IPS-11a (cell line): Measurements from ENCODE around the gene TMEM109.
"Not testable (repeated sequence)": the region's sequence is repeated elsewhere in the genome, so short reads cannot be mapped to it uniquely, and the experiment has no call there.

ENCODE experiments used
- H3K4me3 ChIP-seq: one replicate; pipeline ENCODE4 v1.5.1; 2013; ENCODE audit warnings: low read depth, low read length, control low read depth

TMEM109 gene

DNA sequence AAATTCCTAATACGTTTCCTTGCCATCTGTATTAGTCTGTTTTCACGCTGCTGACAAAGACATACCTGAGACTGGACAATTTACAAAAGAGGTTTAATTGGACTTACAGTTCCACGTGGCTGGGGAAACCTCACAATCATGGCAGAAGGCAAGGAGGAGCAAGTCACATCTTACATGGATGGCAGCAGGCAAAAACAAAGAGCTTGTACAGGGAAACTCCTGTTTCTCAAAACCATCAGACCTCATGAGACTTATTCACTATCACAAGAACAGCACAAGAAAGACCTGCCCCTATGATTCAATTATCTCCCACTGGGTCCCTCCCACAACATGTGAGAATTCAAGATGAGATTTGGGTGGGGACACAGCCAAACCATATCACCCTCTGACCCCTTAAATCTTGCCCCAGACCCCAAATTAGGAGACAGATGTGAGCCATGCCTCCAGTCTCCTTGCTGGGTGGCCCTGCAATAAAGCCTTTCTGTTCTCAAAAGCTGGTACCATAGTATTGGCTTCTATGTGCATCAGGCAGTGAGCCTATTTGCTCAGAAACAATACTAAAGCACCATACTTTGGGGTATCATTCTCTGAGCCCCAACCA lies 4.2 kb upstream of the TMEM109 start:
- not testable (repeated sequence) for H3K4me3 ChIP-seq

DNA sequence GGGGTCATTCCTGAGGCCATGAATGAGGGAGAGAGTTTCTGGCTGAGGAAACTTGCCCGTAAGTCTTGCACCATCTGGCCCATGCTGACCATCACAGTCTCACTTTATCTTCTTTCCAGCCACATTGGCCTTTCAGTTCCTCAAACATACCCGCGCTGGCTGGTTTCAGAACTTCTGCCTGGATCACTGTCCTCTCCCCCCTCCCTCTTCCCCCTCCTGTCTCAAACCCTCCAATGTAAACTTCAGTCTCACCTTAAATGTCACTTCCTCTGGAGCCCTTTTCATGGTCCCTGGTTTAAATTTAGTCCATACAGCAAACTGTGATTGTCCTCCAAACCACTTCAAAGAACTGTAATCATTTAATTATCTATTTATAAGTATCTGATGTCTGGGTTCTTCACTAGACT lies 3.7 kb upstream of the TMEM109 start:
- no peak overlapping the region for H3K4me3 ChIP-seq

DNA sequence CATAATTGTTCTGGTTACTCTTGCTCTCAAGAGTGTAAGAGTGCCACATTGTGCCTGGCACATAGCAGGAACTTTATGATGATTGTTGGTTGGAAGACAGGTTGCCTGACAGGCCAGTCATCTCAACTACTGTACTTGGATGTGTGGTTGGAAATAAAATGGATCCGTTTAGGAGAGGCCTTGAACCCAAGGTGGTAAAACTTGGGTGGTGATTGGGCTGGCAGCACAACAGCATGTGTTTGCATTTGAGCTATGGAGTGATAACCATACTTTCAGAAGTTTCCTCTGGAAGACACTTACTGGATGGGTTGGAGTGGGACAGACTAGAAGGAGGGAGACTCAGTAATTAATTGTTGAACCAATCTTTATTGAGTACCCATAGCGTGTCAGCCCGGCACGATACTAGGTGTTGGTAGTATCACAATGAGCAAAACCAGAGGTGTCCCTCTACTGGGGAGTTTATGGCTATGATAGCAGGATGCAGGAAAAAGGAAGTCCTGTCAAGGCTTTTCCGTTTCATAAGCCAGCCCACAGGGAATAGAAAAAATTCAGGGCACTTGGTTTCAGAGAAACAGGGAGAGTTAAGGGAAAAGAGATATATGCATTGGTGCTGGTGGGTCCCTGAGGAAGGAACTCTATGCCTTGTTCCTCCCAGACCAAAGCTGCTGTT lies 3.1 kb upstream of the TMEM109 start:
- no peak overlapping the region for H3K4me3 ChIP-seq

DNA sequence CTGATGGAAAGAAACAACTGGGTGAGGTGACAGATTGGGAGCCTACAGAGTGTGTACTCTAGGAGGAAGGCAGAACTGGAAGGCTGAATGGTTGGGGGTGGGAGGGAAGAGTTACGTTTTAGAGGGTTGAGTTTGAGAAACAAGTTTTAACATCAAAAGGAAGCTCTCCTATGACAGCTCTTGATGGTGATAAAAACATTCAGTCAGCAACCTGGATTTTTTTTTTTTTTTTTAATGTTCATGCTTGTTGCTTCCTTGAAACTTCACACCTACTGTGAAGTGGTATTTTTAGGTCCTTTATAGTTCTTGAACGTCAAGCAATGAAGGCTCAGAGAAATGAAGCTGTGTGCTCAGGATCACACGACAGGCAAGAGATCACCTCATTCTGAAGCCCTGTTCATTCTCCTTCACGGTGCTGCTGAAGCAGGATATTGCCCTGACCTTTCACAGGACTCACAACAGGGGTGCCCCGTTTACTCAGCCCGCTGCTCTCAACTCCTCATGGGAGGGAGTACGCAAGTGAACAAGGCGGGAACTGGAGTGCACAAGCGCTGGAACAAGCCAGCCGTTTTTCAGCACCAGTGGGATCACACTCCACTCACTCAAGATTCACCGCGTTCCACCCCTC lies 1.6 kb upstream of the TMEM109 start:
- no peak overlapping the region for H3K4me3 ChIP-seq

DNA sequence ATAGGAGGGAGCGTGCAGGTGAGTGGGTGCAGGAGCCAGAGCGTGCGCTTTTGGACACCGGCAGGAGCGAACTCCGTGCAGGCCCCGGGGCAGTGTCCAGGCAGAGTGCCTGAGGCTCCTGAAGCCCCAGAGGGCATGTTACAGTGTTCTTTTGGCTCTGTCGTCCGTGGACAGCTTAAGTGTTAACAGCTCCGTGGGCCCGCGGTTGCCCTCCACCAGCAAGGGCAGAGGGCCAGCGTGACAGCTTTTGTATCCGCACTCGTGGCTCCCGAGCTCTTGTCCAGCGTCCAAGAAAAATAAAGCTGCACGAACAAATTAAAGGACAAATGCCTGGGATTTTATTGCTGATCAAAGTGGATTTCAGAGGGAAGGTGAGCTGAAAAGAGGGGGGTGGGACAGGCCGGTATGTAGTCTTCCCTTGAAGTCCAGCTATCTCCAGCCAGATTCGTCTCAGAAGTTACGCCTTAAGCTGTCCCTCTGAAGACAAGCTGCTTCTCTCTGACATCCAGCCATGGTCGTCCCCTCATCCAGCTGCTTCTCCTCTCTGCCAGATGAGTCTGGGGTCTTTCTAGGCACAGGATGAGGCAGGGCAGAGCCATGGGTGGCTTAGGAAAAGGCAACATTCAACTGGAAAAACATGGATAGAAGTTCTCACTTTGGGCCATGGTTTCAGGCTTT lies 968 bp upstream of the TMEM109 start:
- no peak overlapping the region for H3K4me3 ChIP-seq

DNA sequence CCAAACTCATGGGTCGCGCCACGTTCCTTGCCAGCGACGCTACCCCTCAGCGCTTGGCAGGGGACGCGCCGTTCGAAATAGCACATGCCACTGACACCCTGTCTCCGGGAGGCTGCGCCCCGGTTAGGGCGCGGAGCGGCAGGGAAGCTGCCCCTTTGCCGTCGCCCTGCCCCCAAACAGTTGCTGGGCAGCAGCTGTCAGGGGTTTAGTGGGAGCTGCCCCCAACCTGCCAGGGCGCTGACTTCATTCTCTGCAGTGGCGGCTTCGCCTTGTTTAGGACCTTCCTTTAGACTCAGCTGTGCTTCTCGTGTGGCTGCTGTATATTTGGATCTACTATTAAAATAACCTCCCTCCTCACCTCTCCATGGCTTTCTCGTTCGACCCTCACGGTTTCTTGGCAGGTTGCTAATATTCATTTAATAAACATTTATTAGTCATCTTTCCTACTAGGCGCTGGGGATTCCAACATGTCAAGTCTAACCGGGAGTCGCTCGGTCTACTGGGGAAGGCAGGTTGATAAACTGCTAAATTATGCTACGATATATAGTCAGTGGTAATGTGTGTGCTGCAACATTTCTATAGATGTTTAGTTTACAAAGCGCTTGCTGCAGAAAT lies 782 bp downstream of the TMEM109 start:
- H3K4me3 ChIP-seq: peak overlapping the region; percentile 55

DNA sequence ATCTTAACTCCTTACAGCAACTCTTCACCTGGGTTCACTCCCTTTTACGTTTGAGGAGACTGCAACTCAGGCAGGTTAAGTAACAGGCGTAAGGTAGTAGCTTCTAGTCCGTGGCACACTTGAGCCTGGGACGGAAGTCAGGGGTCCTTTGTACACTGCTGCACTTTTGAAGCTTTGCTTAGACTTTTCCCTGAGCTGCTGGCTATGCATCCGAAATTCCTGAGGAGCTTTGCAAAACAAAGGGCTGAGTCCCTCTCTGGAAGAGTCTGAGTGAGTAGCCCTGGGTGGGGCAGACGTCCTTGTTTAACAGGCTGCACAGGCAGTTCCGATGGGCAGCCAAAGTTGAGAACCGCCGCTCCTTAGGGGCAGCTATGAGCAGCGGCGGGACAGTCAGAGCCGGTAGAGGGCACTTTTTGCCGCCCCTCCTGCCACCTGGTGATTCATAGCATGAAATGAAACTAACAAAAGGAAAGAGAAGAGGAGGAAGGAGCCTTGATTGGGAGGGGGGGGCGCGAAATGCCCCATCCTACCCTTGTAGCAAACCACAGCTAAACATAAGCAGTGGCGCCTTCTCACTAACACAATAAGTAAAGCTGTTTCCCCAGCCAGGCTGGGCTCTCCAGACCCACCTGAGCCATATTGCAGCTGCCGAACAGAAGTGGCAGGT lies 1.4 kb downstream of the TMEM109 start:
- no peak overlapping the region for H3K4me3 ChIP-seq

DNA sequence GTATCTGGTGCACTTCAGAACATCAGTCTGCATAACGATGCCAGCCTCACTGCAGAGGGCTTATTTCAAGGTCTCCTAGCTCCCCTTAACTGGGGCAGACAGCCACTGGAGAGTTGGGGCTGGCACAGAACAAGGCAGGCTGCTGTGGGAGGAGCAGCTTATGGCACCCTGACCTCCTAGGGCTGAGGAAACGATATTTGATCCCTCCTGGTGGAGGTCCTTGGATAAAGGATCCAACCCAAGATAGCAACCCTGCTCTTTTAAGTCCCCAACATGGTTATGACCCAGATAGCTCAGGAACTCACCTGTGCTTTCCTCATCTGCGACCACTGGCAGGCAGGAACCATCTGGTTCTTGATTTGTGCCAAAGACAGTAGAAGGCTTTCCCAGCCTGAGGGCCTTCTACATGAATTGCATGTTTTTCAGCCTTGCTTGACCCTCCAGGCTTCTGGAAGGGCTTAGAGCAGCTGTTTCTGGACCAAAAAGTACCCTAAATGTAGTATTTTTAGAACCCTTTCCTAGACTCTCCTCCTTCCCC lies 2.8 kb downstream of the TMEM109 start:
- H3K4me3 ChIP-seq: no peak overlapping the region

DNA sequence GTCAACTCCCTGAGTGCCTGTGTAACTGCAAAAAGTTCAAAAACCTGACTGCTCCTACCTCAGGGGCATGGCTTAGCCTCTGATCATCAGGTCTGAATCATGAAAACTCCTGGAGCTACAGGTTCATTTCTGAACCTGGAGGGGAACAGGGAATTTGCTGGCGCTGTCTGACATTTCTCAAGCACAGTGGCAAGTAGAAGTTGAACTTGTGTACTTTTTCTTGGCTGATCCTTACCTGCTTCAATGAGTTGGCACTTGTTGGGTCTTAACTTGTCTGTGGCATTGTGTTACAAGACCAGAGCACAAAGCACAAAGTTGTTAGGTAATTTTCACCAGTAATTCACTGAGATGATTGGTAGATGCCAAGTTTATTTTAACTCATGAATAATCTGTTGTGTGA lies 3.3 kb downstream of the TMEM109 start:
- H3K4me3 ChIP-seq: no peak overlapping the region

DNA sequence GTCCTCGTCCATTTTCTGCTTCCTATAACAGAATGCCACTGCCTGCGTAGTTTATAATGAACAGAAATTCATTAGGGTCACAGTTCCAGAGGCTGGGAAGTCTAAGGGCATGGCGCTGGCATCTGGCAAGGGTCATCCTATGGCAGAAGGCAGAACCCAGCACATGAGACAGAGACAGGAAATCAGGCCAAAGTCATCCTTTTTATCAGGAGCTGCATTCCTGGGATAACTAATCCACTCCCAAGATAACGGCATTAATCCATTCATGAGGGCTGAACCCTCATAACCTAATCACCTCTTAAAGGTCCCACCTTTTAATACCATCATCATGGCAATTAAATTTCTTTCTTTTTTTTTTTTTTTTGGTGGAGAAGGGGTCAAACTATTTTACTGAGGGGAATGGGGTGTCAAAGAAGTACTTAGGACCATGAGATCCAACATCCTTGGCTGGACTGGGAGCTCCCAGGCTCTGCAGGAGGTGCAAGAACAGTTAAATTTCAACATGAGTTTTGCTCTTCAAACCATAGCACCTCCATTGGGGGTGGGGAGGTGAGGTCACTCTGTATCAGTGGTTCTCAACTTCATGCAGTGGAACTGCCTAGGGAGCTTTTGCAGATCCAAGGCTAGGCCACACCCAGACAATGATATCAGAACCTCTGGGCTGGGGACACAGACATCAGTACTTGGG lies 4.4 kb downstream of the TMEM109 start:
- no peak overlapping the region for H3K4me3 ChIP-seq

DNA sequence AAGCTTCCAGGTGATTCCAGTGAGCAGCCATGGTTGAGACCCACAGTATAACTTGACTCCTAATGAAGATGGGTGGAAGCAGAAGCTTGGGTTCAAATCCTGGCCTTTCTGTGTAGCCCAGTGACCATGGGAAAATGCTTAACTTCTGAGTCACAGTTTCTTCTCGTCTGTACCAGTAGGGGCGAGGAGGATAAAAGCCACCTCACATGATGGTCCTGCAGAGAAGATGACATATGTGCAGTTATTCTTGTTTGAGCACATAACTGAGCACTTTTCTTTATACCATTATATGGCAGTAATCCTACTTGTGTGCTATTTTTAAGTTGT lies 4.9 kb downstream of the TMEM109 start:
- H3K4me3 ChIP-seq: no peak overlapping the region

DNA sequence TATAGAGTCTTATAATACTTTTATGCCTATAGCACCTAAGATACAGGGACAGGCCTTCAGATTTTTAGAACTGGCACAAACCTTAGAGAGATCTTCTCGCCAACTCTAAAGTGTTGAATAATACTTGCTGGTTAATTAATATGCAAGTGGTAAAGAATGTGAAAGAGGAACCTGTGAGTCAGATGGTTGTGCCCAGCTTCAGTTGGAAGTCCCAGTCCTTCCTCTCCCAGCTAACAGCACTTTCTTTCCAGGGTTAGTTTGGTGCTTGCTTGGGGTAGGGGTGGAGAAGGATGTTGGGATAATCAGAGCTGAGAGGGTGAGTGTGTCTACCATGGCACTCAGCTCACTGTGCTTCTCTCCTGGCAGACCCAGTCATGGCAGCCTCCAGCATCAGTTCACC lies 5.4 kb downstream of the TMEM109 start:
- H3K4me3 ChIP-seq: no peak overlapping the region

DNA sequence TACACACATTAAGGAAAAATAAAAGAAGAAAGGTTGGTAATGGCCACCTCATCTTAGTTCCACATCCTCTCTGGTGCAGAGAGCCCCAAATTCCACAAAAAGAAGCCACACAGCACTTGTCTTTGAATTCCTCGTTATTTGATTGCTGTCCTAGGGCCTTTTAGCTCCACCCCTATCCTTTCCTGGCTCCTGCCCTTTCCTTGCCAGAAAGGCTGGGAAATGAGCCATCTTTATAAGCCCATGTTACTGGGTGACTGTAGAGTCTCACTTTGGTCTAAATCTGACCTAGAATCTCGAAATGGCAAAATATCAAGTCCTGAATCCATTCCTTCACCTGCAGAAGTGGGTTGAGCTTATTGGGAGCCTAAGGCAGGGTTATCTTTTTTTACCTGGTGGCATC lies 6.0 kb downstream of the TMEM109 start:
- H3K4me3 ChIP-seq: no peak overlapping the region

DNA sequence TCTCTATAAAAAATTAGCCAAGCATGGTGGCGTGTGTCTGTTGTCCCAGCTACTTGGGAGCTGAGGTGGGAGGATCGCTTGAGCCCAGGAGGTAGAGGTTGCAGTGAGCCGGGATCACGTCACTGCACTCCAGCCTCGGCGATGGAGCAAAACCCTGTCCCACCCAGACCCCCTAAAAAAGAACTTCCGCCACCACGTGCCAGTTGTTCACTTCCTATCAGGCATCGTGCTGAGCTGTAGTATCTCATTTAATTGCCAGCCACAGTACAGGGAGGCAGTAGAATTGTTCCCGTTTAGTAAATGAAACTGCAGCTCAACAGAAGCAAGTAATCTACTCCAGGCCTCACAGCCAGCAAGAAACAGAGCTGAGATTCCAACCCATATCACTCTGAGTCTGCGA lies 7.3 kb downstream of the TMEM109 start:
- H3K4me3 ChIP-seq: no peak overlapping the region

DNA sequence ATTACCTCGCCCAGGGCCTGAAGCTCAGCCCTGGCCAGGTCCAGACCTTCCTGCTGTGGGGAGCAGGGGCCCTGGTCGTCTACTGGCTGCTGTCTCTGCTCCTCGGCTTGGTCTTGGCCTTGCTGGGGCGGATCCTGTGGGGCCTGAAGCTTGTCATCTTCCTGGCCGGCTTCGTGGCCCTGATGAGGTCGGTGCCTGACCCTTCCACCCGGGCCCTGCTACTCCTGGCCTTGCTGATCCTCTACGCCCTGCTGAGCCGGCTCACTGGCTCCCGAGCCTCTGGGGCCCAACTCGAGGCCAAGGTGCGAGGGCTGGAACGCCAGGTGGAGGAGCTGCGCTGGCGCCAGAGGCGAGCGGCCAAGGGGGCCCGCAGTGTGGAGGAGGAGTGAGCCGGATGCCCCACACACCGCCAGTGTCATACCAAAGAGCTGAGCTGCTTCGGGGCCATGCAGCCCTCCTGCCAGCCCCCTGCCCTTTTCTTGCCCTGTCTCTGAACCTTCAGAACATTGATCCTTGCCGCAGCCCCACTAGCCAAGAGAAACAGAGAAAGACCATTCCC lies 7.9 kb downstream of the TMEM109 start:
- no peak overlapping the region for H3K4me3 ChIP-seq

DNA sequence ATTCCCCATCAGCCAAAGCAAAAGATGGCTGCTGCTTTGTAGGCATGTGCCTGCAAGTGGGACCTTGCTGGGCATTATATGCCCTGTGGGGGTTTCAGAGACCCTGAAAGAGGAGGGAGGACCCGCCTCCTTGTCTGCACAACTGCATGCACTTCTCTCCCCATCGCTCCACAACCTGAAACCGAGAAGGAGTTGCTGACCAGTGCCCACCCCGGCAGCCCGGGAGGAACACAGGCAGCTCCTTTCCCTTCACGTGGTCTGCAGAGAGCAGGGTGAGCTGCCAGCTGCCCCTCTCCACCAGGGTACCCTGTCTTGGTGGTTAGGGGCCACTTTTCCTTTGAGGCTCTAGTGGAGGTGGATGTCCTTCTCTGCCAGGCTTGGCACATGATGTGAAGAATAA lies 8.9 kb downstream of the TMEM109 start:
- H3K4me3 ChIP-seq: no peak overlapping the region

DNA sequence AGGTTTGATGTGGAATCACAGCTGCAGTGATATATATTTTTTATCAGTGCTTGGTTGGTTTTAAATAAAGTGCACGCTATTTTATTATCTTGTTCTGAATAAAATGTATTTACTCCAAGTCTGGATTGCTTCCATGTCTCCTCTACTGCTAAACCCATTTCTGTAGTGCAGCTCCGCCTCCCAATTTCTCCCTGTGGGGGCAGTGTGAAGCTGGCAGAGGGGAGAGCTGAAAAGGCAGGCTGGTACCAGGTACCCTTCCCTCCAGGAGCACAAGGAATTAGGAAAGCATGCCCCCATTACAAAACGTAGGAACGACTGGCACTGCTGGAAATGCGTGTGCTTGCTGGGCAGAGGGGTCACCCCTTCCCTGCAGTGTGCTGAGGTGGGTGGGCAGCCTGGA lies 9.4 kb downstream of the TMEM109 start:
- H3K4me3 ChIP-seq: no peak overlapping the region

DNA sequence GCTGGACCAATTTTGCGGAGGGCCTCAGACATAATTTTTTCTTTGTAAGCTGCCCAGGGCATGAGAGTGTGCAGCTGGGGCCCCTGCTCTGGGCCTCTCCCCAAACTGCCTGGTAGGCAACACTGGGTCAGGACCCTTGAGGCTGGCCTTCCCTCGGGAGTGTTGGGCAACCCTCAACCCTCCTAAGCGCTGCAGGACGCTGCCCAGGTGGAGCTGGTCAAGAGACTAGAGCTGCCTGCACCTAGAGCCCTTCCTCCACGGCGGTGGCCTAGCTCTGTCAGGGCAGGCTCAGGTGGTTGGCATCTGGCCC lies 9.8 kb downstream of the TMEM109 start:
- H3K4me3 ChIP-seq: no peak overlapping the region

DNA sequence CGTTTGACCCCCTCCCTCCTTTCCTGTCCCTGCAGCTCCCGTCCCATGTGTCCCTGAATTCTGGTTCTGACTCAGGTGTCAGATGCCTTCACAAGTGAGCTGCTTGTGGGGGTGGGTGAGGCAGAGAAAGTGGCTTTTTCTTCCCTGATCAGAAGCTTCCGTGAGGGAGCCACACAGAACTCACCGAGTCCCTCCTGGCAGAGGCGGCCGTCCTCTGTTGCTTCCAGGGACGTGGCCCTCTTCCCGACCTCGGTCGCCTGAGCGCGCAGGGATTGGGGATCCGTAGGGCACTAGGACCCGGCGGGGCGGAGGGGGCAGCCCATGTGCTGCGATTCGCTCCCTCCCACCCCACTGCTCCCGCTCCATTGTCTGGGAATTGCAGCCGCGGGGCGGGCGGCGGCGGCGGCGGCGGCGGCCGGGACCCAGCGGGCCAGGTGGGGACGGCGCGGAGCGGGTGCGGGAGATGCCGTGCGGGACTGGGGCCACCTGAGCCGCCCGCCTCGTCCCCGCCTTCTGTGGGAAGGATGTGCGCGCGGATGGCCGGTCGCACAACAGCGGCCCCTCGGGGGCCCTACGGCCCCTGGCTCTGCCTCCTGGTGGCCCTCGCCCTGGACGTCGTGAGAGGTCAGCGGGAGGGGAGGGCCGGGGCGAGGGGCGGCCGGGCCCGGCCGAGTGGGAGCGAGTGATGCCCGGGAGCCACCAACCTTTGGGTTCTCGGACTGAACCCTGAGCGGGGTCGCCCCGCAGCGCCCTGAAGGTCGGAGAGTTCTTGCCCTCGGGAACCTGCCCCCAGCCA lies 10.3 kb downstream of the TMEM109 start, which contains the start of gene TMEM132A:
Gene TMEM132A (plus strand): TSS at position 351 of the 796 bp plus-strand sequence. CDS start 174 bp downstream, at position 525.
- H3K4me3 ChIP-seq: peak within 1 kb of the TSS; percentile 72
